HG03457 (cell line): ENCODE results near the gene ARHGAP10.
A peak's percentile ranks its signal among the peaks of the same experiment; 100 is the strongest.
"Not testable (repeated sequence)": the region's sequence is repeated elsewhere in the genome, so short reads cannot be mapped to it uniquely, and the experiment has no call there.

ENCODE experiments used
- ATAC-seq: cut with Tn5 transposase; IDR thresholded peaks from one replicate; pipeline ENCODE4 v1.9.1; 2021; ENCODE audit warnings: moderate number of reproducible peaks; ENCODE audit not compliant: unreplicated experiment

Gene ARHGAP10

DNA sequence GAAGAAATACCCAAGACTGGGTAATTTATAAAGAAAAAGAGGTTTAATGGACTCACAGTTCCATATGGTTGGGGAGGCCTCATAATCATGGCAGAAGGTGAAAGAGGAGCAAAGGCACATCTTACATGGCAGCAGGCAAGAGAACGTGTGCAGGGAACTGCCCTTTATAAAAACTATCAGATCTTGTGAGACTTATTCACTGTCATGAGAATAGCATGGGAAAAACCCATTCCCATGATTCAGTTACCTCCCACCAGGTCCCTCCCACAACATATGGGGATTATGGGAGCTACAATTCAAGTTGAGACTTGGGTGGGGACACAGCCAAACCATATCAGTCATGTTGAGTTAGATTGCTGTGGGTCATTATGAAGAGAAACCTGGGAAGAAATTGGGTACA, 153.3 kb downstream of the ARHGAP10 start:
- not testable (repeated sequence) for ATAC-seq

DNA sequence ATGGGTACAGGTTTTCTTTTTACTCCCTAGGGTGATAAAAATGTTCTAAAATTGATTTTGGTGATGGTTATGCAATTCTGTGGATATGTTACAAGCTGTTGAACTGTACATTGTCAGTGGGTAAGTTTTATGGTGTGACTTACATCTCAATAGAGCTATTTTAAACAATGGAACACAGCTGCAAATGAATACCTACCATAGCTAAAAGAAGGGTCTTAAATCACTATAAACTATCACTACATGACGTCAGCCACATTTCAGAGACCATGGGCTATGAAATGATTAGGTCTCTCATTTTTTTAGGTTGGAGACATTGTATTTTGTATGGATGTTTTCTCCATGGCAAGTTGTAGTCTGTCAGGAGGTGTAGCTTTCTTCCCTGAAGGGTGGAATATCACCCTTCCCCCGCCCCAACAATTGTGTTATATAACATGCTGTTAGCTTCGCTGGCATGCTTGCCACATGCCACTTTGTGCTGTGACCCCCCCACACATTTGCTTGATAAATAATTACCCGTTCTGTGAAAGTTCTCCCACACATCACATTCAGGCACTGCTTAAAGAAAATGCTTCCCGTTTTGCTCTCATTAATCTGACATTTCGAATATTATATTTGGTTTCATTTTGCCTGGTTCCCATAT, 159.7 kb downstream of the ARHGAP10 start:
- no peak for ATAC-seq

GRCh38 chr4:147899512-147899911, 167.6 kb downstream of the ARHGAP10 start:
- ATAC-seq: no peak

DNA sequence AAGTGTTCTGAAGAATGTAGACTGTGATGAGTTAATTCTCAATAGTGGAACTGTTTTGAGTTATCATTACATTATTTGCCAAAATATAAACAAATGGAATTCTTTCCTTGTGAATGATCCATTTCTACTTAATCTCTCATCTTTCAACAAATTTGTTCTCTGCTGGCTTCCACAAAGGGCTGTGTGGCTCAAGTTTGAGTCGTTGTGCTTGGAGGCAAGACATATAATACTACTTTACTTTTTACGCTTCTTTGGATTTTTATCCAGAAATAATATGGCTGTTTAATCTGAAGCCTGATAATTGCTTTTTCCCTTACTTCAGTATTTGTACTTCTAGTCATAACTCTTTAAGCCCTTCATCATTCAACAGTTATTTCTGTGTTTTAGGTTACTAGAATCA, 169.5 kb downstream of the ARHGAP10 start:
- no peak for ATAC-seq

- no peak for ATAC-seq
These were observed 170.0 kb downstream of the ARHGAP10 start for GRCh38 chr4:147901916-147902315.

DNA sequence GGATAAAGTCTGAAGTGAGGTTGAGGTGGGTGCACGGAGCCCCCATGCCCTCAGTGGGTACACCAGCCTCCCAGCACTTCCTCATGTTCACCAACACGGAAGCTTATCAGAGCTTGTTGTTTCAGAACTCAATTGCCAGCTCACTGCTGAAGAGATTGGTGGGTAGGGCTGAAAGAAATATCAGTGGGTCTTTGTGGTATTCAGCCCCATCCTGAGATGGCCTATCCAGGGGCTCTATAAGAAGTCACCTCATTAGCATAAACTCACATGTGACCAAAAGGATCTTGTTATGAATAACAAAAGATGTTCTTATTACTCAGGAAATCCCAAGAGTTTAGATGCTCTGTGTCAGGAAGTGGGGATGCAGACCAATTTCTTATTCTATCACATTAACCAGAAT, 177.3 kb downstream of the ARHGAP10 start:
- no peak for ATAC-seq

DNA sequence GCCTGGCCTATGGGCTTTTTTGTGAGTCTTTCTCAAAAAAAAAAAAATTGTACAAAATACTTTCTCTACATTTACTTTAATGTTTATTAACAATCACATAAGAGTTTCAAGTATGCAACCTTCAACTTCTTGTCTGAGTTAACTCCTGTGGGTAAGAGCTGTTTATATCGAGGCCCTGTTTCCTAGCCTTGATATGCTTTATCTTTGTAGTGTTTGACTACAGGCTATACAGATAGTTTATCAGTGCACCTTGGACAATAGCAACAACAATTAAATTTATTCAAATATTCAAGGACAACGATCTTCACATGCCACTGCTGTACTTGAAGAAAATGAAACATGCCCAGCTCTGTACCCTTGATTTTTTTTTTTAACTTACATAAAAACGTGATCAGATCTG, 178.4 kb downstream of the ARHGAP10 start:
- no peak for ATAC-seq

DNA sequence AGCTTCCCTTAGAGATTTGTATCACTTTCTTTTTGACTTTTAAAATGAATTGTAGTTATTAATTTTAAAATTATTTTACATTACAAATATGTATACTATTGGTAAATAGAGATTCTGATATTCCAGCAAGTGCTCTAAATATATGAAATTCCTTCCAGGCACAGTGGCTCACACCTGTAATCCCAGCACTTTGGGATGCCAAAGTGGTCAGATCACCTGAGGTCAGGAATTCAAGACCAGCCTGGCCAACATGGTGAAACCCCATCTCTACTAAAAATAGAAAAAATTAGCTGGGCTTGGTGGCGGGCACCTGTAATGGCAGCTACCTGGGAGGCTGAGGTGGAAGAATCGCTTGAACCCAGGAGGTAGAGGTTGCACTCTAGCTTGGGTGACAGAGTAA, 180.2 kb downstream of the ARHGAP10 start:
- ATAC-seq: not testable (repeated sequence)

DNA sequence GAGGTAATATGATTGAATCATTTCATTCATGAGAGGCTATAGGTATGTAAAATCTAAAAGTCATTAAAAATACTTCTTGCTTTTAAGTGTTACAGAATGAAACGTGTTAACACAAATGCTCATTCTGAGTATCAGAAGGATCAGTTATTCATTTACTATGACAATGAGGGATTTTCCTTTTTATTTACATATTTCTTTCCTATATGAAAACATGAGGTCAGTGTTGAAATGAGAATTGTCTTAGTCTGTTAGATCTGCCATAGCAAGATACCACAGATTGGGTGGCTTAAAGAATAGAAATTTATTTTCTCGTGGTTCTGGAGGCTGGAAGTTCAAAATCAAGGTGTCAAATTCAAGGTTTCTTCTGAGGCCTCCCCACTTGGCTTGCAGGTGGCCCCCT, 181.2 kb downstream of the ARHGAP10 start:
- peak; percentile 71 for ATAC-seq

GRCh38 chr4:147916351-147916750, 184.5 kb downstream of the ARHGAP10 start:
- ATAC-seq: no peak

- no peak for ATAC-seq
These were observed 191.5 kb downstream of the ARHGAP10 start for GRCh38 chr4:147923381-147923780.

DNA sequence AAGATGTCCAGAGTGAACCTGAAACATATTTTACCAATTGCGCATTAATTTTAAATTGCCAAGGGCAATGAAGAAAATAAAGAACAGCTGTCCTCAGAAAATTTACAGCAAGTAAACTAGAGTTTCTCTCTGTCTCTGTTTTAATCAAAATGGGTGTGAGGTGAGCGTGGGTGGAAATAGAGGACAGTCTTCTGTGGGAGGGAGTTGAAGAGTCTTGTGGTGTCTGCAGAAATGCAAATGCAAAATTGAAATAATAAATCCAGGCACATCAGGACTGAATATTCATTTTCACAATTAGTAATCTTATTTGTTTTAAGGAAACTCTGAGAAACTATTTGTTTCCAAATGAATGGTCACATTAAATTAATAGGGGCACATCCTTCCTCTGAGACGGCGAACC, 192.0 kb downstream of the ARHGAP10 start:
- peak; percentile 61 for ATAC-seq

- ATAC-seq: no peak
These were observed 192.9 kb downstream of the ARHGAP10 start for GRCh38 chr4:147924604-147925412.

- no peak for ATAC-seq
These were observed 195.7 kb downstream of the ARHGAP10 start for GRCh38 chr4:147927377-147928137.

GRCh38 chr4:147928400-147928799, 196.5 kb downstream of the ARHGAP10 start:
- ATAC-seq: no peak

GRCh38 chr4:147929746-147930145, 197.9 kb downstream of the ARHGAP10 start:
- ATAC-seq: no peak

- no peak for ATAC-seq
These were observed 201.4 kb downstream of the ARHGAP10 start for GRCh38 chr4:147933316-147933715.

DNA sequence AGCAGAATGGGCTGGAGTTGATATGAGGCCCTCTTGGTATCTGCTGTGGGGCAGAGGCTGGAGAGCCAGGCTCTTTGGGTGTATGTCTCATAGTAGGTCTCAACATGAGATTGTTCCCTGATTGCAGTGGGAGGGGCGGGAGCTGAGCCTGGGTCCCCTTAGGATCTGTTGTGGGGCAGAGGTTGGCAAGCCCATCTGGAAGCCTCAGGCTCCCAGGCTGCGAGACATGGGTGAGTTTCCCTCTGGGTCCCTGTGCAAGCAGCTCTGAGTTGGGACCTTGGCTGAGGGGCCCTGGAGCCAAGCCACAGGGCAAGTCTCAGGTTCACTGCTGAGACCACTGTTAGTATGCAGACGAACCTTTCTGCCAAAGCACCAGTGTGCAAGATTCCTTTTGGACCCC, 201.9 kb downstream of the ARHGAP10 start:
- ATAC-seq: no peak

DNA sequence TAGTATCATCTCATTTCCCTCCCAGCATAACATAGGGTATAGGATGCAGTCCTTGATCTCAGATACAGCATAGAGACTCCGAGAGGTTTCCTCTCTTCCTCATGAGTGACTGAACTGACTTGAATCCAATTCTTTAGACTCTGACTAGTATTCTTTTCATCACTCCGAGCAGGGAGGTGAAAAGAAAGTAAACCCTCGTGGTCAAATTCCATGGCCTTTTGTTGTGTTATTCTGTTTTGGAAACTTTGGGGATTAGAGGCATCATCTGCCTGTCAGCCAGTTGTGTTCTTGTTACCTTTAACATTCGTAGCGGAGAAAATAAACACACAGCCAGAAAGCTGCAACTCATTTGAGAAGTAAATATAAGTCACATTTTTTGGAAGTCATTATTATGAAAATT, 206.6 kb downstream of the ARHGAP10 start:
- ATAC-seq: no peak

DNA sequence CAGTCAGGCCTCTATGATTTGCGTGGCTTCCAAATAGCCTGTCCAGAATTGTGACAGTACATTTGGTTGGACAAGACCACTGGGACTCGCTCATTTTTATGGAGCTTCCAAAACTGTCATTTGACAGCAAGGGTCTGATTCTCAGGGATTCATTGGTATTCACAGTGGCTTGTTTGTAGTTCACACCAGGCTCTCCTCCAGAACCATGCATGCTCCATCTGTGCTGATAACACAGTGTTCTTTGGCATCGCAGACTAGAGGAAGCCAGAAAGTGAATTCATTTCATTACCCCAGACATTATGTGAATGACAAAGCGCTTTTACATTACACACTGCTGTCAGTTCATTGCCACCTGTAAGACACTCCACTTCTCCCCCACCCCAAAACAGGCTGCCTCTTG, 208.3 kb downstream of the ARHGAP10 start:
- ATAC-seq: no peak

DNA sequence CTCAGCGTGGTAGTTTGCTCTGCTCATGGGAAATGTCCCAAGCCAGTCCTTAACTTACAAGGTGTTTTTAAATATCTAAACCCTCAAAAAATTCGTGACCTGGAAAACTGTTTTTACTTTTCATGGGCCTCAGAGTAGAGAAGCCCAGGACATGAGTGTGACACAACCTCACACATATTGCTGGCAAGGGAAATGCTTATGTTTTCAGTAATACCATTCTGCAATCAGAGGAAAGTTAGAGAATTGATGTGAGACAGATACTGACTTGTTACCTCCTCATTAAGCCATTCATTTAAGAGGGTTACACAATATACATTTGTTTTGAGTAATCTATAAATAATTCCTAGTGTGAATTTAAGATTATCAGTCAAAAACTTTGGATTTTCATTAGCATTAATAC, 209.5 kb downstream of the ARHGAP10 start:
- no peak for ATAC-seq

DNA sequence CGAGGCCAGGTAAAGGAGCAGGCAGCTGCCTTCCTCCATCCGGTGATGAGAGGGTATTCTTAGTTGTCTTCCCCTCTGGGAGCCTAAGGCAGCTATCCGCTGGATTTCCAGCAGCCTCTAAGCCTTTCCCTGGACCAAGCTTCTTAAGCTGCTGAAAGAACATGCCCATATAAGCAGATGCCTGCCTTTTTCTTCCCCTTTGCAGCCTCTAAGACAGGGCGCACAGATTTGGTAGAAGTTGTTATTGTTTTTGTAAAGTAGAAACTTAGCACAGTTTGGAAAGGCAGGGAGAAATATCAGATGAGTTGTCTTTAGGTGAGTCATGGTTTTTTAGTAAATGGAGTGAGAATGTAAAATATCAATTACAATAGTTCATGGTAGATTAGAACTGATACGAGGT, 210.8 kb downstream of the ARHGAP10 start:
- ATAC-seq: peak; percentile 32
